ENCODE results near the gene FHIT. TPM values are rescaled to one million over a fixed set of nuclear protein-coding genes. Genes with fewer than 3 reads are reported as not detected.

Gene FHIT
- total RNA-seq, 2 donors from 2014 or later = 10.4 to 15.8 TPM

DNA sequence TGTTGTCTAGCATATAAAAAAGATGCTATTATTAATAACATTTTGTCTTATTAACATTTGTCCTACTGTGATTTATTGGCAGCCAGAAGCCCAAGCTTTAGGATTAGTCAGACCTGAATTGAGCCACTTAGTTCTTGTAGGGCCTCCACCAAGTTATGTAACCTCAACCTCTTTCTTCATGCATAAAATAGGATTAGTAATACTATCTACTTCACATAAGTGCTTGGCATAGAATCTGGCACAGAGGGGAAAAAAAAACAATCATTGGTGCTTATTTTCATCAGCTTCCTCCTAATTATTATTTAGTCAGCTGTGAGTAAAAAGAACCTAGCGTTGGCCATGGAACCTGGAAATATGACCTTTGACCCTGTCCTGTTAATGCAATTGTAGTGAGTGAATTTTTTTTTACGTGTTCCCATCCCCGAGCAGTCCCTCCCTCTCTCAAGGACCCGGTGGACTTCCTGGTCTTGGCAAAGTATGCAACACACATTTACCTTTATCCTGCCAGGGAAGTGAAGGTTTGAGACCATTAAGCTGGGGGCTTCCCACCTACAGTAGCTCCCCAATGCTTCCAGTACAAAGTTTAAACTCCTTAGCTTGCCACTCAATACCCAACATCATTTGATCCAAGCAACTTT lies 136.8 kb downstream of the FHIT start:
- H3K27me3 ChIP-seq = no peaks in the 10 kb centered on the region
- H3K4me1 ChIP-seq = peaks cover 10% of the 10 kb centered on the region
- intact Hi-C loops (cut with DNase I) = no loop called here
- no peaks in the 10 kb centered on the region for H3K36me3 ChIP-seq (replicated peaks in 1 of 2; ENCODE audit: insufficient read depth in 1 of 2, low read depth in 2 of 2)
- no peaks in the 10 kb centered on the region for H3K9me3 ChIP-seq
- TF ChIP-seq, protein P1, sequence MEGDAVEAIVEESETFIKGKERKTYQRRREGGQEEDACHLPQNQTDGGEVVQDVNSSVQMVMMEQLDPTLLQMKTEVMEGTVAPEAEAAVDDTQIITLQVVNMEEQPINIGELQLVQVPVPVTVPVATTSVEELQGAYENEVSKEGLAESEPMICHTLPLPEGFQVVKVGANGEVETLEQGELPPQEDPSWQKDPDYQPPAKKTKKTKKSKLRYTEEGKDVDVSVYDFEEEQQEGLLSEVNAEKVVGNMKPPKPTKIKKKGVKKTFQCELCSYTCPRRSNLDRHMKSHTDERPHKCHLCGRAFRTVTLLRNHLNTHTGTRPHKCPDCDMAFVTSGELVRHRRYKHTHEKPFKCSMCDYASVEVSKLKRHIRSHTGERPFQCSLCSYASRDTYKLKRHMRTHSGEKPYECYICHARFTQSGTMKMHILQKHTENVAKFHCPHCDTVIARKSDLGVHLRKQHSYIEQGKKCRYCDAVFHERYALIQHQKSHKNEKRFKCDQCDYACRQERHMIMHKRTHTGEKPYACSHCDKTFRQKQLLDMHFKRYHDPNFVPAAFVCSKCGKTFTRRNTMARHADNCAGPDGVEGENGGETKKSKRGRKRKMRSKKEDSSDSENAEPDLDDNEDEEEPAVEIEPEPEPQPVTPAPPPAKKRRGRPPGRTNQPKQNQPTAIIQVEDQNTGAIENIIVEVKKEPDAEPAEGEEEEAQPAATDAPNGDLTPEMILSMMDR (IDR thresholded peaks at IDR 0.05) = no peak
- no peak for TF ChIP-seq POLR2A (IDR thresholded peaks at IDR 0.05)
- 38 to 50% methylated on average over 4 of the region's 4 CpGs for WGBS, 2 donors
- DNase-seq (peak in 1 of 4 donors; percentile 4), ATAC-seq (no peak)
- no peak overlapping the region for H3K4me3 ChIP-seq
- no peak overlapping the region for H3K27ac ChIP-seq

DNA sequence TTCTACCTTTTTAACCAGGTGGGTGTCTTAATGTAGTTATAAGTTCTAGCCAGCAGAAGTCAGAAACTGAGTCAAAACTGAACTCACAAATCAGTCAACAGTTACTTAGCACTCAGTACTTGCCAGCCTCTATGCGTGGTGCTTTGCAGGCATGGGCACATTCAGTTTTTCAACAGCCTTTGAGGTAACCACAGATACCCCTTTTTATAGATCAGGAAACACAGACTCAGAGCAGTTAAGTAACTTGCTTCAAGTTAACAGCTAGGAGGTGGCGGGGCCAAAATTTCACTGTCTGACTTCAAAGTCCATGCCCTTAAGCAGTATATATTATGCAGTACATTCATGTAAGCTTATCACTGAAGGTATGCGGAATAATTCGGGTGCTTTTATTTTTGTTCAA lies 139.4 kb downstream of the FHIT start:
- no peak overlapping the region for H3K4me3 ChIP-seq
- no peaks in the 10 kb centered on the region for H3K9me3 ChIP-seq
- 94 to 95% methylated on average over 4 of the region's 4 CpGs for WGBS, 2 donors
- no peaks in the 10 kb centered on the region for H3K36me3 ChIP-seq (replicated peaks in 1 of 2; ENCODE audit: insufficient read depth in 1 of 2, low read depth in 2 of 2)
- peaks cover 4% of the 10 kb centered on the region for H3K4me1 ChIP-seq
- intact Hi-C loops (cut with DNase I) = no loop called here
- H3K27ac ChIP-seq = no peak overlapping the region
- no peak for ATAC-seq
- TF ChIP-seq POLR2A (IDR thresholded peaks at IDR 0.05) = no peak
- TF ChIP-seq, protein P1 (IDR thresholded peaks at IDR 0.05) = no peak
- H3K27me3 ChIP-seq = no peaks in the 10 kb centered on the region
- DNase-seq = no peak

DNA sequence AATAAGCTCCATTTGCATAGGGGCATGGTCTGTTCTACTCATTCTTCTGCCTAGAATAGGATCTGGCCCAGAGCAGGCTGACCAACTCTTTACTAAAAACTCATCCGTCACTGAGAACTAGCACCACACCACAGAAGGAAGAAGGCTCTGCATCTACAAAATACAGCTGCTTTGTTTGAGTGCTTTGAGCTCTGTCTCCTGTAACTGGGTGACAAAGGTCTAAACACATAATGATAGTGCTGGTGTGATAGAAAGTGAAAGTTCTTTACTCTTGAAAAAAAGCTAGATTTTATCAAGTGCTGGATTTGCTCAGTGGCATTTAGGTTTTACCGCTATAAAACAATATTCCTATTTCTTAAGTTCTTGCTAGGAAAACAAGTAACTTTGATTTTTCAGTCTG lies 140.7 kb downstream of the FHIT start:
- ATAC-seq (no peak), DNase-seq (no peak)
- no peaks in the 10 kb centered on the region for H3K27me3 ChIP-seq
- intact Hi-C loops (cut with DNase I) = no loop called here
- H3K4me1 ChIP-seq = peaks cover 4% of the 10 kb centered on the region
- TF ChIP-seq POLR2A (IDR thresholded peaks at IDR 0.05) = no peak
- TF ChIP-seq, protein P1 (IDR thresholded peaks at IDR 0.05) = no peak
- no peaks in the 10 kb centered on the region for H3K36me3 ChIP-seq (replicated peaks in 1 of 2; ENCODE audit: insufficient read depth in 1 of 2, low read depth in 2 of 2)
- H3K4me3 ChIP-seq = no peak overlapping the region
- H3K9me3 ChIP-seq = no peaks in the 10 kb centered on the region
- H3K27ac ChIP-seq = no peak overlapping the region
- WGBS, 2 donors = 93 to 94% methylated on average over 2 of the region's 2 CpGs

DNA sequence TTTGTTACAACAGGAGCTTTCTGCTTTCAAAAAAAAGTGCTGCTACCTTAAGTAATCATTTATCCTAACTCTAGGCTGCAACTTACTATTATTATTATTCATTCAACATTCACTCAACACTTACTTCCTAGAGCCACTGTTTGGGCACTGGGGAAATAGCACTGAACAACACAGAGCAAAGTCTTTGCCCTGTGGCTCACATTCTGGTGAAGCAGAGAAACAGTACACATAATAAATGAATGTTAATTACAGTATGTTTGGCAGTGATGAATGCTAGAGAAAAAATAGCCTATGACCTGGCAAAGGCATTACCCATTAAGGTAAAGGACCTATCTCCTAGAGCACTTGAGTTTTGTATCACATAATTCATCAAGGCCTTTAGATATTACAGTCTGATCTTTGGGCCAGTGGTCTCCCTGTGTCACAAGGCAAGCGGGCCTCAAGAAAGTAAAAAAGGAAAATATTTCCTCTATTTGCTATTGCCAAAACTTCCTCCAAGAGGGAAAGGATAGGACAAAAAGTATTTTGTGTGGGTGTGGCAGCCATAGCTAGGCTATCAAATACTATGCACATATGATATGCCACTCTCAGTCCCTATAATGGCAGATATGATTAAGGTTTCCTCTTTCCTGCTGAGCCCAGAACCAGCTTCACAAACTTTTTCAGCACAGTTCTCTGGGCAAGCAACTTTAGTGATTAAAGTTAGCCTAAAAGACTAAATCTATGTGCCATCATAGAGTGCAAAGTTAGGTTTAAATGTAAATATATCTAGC lies 142.8 kb downstream of the FHIT start:
- no peak overlapping the region for H3K4me3 ChIP-seq
- H3K4me1 ChIP-seq = no peaks in the 10 kb centered on the region
- DNase-seq (no peak), ATAC-seq (no peak)
- no peaks in the 10 kb centered on the region for H3K27me3 ChIP-seq
- H3K27ac ChIP-seq = no peak overlapping the region
- H3K9me3 ChIP-seq = no peaks in the 10 kb centered on the region
- 0% methylated on average over 1 of the region's 1 CpG for WGBS, 2 donors
- intact Hi-C loops (cut with DNase I) = no loop called here
- TF ChIP-seq, protein P1 (IDR thresholded peaks at IDR 0.05) = no peak
- TF ChIP-seq POLR2A (IDR thresholded peaks at IDR 0.05) = no peak
- H3K36me3 ChIP-seq (replicated peaks in 1 of 2; ENCODE audit: insufficient read depth in 1 of 2, low read depth in 2 of 2) = no peaks in the 10 kb centered on the region
